ENCODE measurements around the gene FBXO31.

DNA sequence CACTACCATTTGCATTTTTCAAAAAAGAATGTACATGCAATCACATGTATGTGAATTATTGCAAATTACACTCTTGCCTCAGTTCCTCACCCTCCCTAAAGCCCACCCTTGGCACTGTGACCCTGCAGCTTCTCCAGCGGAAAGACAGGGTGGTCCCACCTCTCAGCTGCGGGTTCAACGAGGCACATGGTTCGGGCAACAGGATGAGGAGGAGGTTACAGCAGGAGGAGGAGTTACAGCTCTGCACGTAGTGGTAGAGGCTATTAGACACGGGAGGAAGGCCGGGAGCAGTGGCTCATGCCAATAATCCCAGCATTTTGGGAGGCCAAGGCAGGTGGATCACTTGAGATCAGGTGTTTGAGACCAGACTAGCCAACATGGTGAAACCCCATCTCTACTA is 71.6 kb downstream of the FBXO31 start:
- TF ChIP-seq, protein P1, sequence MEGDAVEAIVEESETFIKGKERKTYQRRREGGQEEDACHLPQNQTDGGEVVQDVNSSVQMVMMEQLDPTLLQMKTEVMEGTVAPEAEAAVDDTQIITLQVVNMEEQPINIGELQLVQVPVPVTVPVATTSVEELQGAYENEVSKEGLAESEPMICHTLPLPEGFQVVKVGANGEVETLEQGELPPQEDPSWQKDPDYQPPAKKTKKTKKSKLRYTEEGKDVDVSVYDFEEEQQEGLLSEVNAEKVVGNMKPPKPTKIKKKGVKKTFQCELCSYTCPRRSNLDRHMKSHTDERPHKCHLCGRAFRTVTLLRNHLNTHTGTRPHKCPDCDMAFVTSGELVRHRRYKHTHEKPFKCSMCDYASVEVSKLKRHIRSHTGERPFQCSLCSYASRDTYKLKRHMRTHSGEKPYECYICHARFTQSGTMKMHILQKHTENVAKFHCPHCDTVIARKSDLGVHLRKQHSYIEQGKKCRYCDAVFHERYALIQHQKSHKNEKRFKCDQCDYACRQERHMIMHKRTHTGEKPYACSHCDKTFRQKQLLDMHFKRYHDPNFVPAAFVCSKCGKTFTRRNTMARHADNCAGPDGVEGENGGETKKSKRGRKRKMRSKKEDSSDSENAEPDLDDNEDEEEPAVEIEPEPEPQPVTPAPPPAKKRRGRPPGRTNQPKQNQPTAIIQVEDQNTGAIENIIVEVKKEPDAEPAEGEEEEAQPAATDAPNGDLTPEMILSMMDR (IDR thresholded peaks at IDR 0.05; ENCODE audit: poor library complexity, severe bottlenecking), result no peak
- TF ChIP-seq MXI1 (conservative IDR thresholded peaks at IDR 0.05; ENCODE audit: poor library complexity, severe bottlenecking) (no peak), EP300 (conservative IDR thresholded peaks at IDR 0.05; ENCODE audit: poor library complexity, severe bottlenecking) (no peak), RAD21 (conservative IDR thresholded peaks at IDR 0.05) (no peak), EZH2 (IDR thresholded peaks at IDR 0.05; ENCODE audit: borderline replicate concordance, insufficient read depth, low read length, poor library complexity, severe bottlenecking) (no peak), TAF1 (IDR thresholded peaks at IDR 0.05; ENCODE audit: low read depth) (no peak)
